HG03565 (cell line): ENCODE data around the gene GALR2.

Source experiments
- ATAC-seq: cut with Tn5 transposase; IDR thresholded peaks from one replicate; pipeline ENCODE4 v1.9.1; 2021; ENCODE audit warnings: mild to moderate bottlenecking, moderate library complexity; ENCODE audit not compliant: unreplicated experiment

The GALR2 gene

DNA sequence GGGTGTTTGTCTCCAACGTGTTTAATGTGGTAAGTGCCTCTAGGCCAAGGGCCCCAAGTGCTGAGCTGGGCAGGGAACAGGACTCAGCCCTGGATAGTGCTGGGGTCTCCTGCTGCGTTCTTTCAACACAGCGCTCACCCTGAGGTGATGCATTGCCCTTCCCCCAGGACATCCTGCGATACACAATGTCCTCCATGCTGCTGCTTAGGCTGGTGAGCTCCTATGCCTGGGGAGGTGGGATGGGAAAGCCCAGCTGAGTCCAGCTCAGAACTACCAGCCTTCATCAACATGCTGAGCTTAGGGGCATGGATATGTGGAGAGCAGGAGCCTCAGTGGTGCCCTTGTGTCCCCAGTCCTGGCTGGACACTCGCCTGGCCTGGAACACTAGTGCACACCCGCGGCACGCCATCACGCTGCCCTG, 5.0 kb downstream of the GALR2 start:
- no peak for ATAC-seq

DNA sequence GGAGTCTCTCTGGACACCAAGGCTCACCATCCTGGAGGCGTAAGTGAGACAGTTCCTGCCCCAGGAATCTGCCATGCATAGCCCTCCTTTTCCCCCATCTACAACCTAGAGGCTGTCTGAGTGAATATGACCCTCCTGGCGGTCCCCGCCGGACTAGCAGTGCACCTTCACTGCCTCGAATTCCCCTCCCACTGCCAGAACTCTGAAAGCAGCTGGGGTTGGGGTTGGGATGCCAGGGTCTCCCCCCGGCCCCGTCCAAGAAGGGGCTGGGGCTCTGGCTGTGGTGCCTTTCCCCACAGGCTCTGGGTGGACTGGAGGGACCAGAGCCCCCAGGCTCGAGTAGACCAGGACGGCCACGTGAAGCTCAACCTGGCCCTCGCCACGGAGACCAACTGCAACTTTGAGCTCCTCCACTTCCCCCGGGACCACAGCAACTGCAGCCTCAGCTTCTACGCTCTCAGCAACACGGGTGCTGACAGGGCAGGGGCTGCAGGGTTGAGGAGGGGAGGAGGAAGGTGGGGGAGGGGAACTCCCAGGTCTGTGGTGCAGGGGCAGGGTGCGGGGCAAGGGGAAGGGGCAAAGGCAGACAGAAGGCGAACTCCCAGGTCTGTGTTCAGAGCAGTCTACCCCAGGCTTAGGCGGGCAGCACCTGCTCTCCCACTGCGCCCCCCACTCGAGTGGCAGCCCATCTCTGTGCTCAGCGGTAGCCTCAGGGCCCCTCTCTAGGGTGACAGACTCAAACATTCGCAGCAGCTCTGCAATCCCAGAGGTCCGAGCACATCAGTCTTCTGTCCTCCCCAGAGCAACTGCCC, 5.6 kb downstream of the GALR2 start:
- ATAC-seq = no peak

DNA sequence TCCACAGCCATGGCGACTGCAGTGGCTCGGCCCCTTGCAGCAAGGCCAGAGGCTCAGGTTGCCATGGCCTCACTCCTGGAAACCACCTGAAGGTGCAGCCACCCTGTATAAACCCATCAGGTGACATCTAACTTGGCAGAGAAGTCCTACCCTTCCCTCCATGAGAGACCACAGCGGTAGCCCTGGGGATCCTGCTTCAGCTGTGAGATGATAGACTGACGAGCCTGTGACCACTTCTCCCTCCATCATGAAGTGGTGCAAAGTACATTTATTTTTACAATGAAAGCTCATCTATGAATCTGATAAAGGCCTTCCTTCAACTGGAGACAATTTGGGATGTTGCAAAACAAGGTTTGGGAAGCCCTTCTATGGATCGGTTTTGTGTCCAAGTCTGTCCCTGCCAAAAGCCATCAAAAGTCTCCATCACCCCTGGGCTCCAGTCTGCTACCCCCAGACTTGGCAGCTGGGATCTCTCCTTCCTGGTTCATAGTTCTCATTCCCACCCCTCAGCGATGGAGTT, 6.2 kb downstream of the GALR2 start:
- ATAC-seq = no peak

DNA sequence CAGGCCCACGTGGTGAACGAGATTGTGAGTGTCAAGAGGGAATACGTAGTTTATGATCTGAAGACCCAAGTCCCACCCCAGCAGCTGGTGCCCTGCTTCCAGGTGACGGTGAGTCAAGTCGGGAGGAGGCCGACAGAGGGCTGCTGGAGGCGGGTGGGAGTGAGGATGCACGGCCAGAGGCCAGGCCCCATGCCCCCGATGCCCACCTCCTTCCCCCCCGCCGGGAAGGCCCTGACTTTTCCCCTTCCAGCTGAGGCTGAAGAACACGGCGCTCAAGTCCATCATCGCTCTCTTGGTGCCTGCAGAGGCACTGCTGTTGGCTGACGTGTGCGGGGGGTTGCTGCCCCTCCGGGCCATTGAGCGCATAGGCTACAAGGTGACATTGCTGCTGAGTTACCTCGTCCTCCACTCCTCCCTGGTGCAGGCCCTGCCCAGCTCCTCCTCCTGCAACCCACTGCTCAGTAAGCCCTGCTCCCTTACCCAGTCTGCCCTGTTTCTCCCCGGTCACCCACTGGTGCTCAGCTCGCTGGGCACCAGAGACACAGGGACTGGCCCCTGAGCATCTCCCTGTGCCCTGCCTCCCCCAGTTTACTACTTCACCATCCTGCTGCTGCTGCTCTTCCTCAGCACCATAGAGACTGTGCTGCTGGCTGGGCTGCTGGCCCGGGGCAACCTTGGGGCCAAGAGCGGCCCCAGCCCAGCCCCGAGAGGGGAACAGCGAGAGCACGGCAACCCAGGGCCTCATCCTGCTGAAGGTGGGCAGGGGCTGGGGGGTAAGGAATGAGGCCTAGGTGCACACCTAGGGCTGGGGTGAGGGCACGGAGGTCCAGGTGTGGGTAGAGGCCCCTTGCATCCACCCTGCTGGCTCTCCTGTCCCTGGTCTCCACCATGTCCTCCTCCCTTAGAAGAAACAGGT, 7.0 kb downstream of the GALR2 start:
- no peak for ATAC-seq

DNA sequence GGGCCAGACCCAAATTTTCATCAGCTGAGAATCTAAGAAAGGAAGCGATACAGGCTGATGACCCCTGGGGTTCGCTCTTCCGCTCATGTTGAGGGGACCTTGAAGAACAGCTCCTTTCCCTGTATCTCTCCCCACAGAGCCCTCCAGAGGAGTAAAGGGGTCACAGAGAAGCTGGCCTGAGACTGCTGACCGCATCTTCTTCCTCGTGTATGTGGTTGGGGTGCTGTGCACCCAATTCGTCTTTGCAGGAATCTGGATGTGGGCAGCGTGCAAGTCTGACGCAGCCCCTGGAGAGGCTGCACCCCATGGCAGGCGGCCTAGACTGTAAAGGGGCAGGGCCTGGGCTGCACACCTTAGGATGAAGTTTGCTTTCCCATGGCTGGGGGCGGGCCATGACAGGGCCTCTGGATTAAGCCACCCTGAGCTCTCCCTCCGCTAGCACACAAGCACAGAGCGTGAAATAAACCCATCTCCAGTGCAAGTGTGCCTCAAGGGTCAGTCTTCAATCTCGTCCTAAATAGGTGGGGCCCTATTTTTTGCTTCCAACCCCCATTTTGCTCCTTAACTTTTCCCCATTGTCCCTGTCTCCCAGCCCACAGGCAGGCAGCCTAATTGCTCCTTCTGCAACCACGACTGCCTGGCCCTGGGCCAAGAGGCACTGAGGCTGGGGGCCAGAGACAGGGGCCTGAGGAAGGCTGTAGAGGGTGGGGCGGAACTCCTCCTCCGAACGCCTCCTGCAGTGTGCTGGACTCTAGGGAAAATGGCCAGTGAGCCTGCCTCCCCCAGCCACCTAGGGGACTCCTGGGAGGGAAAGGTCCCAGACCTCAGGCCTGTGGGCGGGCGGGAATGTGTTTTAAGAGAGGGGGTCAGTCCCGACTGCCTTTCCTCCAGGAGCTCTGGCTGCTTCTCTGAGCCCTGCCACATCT, 8.0 kb downstream of the GALR2 start:
- no peak for ATAC-seq

DNA sequence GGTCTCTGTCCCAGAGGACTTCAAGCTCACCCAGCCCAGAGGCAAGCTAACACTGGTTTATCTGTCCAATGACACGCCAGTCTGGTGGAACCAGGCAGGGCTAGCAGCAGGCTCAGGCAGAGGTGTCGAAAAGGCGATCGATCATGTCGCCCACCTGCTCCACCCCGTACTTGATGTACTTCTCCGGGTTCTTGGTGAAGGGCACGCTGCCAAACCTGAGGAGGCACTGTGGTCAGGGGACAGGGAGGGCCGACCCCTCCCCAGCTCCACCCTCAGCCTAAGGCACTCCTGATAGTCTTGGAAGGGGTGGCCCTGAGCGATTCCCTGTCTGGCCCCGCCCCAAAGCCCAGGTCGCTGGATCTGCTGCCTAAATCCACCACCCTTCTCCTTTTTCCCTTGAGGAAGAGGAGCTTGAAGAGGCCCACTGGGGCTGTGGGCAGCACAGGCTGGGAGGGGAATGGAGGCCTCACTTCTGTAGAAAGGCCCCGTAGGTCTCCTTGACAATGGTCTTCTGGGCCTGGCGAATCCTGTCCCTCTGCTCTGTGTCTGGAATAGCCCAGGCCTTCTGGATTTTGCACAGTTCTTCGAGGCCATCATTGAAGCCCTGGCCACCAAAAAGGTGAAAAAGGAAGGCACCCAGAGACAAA, 9.1 kb downstream of the GALR2 start:
- ATAC-seq = no peak

DNA sequence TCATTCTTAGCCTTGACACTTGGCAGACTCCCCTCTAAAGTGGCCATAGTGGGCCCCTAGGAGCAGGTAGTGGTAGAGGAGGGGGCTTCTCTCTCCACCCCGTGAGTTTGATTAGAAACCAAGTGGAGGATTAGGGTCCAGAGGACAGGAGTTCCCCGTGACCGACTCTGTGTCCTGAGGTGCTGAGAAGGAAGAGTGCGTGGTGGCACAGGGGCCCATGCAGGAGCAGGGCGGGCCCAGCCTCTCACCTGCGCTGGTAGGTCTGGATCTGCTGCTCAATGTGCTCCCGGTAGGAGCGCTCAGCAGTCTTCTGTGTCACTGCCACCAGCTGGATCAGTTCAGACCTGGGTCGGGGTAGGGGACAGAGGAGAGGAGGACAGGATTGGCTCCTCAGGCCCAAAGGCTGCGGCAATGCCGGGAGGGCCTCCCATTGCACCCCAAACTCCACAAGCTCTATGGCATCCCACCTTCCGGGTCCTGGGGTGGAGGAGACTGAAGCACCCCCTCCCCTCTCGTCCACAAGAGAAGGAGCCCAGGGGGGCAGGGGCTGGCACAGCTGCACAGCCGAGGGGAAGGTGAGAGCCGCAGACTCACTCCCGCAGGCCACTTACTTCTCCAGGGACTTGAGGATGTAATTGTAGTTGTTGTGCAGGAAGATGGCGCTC, 10.6 kb downstream of the GALR2 start:
- no peak for ATAC-seq

DNA sequence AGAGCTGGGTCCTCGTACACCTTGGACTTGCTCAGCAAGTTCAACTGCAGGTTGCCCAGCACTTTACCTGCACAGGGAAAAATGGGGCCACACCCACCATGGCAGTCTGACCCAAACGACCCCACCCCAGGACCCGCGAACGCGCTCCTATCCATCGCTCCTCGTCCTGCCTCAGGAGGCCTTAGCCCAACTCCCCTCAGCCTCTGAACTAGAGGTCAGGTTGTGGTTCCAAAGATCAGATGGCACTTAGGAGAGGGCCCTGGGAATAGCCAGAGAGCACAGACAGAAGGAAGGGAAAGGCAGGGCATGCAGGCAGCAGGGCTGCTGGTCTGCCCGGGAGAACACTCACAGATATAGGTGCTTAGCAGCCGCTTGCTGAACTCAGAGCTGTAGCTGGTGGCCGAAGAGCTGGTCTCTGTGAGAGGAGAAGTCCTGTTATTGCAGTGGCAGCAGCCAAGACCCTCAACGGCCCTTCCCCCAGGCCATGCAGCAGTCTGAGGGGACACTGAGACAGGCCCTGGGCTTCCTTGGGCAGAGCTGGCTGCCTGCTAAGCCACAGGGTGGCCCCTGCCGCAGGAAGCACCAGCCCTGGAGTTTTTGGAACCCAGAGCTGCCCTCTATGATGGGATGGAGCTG, 11.3 kb downstream of the GALR2 start:
- ATAC-seq = no peak

DNA sequence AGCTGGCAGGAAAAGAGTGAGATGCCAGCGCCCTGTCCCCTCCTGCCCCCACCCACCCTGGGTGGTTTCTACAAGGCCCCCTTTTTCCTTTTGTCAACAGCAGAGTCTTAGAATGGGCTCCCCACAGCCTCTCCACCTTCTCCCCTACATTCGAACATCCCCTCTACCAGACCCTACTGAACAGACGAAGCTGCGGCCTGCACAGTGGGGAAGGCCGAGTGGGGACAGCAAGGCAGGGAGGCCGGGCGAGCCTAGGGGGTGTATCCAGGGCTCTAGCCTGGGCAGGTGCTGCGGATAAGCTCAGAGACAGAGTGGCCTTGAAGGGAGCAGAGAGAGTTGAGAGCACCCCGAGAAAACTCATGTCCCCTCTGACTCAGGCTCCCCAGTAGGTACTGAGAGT, 11.8 kb downstream of the GALR2 start:
- no peak for ATAC-seq

DNA sequence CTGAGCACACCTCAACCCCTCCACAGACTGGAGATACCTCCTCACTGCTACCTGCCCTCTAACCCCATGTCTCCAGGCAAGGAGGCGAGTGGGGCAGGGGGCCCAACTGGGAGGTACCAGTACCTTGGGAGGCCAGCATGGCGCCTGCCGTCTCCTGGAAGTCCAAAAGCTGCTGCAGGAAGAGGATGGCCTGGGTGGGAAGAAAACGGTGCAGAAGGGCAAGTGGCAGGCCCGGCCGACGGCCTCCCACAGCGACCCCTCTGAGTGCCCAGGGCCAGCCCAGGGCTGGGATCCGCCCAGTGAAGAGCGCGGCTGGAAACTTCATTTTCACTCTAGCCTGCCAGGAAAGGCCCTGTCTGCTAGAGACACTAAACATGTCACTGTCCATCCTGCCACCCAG, 12.9 kb downstream of the GALR2 start:
- ATAC-seq = no peak

DNA sequence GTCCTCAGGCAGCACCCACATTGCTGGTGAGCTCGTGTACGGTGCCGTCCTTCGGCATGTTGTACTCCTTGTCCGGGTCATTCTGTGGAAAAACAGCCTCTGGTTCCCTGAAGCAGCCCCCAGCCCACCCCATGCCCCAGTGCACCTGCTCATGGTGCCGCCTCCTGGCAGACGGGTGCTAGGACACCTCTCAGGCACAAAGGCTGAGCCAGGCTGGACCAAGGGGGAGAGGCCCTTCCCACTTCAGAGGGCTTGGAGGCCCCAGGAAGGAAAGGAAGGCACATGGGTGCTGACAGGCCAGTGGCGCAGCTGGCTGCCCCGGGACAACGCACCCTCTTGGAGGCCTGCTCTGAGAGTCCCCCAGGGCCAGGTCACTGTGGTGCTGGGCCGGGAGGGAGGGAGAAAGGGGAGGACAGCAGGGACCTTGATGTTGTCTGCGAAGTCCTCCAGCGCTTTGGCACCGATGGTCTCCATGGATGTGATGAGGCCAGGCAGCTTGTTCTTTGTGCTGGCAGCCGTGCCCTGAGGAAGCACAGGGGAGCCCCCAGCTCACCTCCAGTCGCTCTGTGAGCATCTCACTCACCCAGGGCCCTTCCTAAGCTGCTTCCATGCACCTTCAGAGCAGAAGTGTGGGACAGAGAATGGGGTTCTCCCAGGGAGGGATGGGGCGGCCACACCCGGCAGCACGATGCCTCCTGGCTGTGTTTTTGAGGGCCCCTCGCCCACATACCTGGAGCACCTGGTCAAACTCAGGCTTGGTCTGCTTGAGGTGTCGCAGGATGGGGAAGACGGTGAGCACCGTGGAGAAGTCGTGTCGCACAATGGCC, 13.7 kb downstream of the GALR2 start:
- ATAC-seq = no peak

DNA sequence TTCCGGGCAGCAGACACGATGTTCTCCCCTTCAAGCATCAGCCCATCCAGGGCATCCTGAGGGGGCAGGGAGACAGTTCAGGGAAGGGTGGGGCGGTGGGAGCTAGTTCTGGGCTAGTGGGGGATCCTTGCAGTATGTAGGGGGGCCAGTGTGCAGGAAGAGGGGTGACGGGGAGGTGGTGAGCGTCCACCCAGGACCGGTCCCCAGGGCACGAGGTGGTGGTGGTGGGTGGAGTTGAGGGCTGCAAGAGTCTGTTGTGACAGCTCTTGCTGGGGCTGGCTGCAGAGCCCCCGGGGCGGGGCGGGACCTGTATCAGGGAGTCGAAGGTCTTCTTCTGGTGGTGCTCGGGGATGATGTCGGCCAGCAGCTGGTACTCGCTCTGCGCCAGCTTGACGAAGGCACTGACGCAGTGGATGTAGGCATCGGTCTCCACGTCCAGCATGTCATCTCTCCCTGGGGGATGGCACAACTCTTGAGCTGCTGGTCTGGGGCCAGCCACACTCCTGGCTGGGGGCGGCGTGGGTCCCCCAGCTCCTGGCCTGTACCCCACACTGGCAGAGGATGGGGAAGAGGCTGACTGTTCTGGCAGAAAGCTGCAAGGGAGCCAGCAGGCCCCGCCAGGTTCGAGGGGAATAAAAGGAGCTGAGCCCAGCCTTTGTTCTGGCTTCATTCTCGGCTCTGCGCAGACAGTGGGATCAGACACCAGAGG, 14.4 kb downstream of the GALR2 start:
- ATAC-seq = no peak

DNA sequence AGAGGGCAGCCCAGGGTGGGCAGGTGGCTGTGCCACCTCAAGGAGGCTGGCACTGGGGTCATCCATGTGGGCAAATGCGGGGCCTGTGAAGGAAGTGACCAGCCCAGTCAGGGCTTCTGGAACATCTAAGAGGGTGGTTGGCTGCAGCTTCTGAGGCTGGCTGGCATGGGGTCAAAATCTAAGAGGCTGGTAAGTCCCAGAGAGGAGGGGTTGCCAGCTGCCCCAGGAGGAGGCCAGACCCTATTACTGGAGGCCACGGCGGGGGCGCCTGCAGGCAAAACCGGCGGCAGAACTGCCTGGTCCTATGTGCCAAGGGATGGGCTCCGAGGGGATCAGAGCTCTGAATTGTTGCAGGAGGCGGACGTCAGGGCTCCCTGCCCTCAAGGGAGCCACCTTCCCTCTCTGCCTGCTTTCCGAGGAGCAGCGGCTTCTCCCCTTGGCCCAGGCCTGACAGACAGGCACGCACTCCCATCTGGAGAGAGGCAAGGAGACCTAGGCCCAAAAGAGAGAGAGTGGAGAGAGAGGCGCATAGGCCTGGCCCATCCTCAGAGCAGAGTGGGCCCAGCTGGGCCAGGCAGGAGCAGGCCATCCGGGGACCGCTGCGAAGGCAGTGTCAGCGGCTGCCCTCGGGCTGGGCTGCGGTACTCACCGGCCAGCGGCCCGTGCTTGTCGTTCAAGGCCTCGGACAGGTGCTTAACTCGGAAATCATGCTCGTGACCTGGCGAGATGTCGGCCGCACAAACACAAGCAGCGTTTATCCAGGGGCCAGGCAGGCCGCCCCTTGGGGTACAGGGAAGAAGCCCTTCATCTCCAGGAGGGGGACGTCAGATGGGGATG, 15.3 kb downstream of the GALR2 start:
- ATAC-seq = no peak

DNA sequence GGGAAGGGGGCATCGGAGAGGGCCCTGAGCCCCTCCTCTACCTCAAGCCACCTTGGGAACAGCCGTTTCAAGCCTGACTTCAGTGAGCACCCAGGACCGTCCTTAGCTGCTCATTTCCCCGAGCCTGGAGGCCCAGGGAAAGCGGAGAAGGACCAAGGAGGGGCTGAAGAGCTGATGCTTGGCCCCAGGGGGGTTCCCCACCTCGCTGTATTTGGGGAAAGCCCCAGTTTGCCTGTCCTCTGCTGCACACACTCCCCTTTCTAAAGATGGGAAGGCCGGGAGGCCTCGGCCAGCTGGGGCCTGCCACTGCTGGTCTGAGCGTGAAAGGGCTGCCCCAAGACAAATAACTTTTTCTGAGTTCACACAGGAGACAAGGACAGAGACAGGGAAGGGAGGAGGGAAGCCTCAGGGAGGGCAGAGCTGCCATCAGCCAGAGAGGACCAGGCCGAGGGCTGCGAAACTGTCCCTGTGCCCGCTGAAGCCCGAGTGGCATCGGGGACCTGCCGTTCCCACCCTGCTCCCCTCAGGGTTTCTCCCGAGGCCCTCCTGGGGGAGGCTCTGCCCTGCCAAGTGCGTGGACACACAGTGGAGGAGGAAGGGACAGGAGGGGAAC, 16.0 kb downstream of the GALR2 start:
- no peak for ATAC-seq

DNA sequence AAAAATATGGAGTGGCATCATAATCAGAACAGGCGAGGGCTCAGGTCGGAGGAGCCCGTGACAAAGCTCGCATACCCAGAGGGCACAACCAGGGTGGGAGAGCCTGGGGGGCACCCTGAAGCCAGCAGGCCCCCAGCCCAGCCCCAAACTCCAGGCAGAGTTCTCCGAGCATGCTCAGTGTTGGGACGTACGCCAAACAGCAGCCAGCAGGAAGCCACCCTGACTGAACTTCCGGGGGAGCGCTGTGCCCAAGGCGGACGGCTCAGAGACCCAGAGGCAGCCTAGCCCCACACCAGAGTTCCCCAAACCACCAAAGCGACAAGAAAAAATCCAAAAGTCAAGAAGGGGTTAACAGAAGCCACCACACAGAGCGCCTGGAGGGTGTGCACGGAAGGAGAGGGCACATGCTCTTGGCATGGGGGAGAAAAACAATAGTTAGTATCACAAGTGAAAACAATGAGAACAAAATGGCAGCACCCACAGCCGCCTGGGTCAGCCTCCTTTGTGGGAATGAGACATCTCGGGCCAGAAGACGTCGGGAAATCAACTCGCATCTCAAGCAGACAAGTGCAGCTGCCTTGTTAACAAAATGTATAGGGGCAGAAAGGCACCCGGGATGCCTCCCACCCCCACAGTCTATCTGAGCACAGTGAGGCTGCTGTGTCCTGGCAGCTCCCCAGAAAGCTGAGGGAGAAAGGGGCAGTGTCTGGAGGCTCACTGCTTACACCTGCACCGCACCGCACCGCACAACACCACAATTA, 17.1 kb downstream of the GALR2 start:
- ATAC-seq = no peak
